ENCODE results near the gene PDCD5.
A peak's percentile ranks its signal among the peaks of the same experiment; 100 is the strongest.
"Not testable (repeated sequence)": the region's sequence is repeated elsewhere in the genome, so short reads cannot be mapped to it uniquely, and the experiment has no call there.

PDCD5 gene

DNA sequence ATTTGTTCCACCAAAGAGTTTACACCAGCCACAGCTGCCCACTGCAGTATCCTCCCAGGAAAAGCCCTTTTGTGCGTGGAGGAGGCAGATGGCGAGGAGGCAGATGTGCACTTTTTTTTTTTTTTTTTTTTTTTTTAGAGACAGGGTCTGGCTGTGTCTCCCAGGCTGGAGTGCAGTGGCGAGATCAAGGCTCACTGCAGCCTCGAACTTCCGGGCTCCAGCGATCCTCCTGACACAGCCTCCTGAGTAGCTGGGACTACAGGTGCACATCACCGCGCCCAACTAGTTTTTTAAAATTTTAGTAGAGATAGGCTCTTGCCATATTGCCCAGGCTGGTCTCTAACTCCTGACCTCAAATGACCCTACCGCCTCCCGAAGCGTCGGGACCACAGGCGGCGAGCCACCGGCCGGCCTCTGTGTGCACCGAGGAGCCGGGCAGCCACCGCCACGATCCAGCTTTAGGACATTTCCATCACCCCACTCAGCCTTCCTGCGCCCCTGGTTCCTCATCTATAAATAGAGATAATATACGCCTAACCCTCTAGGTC is 563 bp upstream of the PDCD5 start:
- DNase-seq: no peak

- peak; percentile 14 for DNase-seq
Measured at GRCh38 chr19:32581705-32582179, 752 bp downstream of the PDCD5 start.

DNA sequence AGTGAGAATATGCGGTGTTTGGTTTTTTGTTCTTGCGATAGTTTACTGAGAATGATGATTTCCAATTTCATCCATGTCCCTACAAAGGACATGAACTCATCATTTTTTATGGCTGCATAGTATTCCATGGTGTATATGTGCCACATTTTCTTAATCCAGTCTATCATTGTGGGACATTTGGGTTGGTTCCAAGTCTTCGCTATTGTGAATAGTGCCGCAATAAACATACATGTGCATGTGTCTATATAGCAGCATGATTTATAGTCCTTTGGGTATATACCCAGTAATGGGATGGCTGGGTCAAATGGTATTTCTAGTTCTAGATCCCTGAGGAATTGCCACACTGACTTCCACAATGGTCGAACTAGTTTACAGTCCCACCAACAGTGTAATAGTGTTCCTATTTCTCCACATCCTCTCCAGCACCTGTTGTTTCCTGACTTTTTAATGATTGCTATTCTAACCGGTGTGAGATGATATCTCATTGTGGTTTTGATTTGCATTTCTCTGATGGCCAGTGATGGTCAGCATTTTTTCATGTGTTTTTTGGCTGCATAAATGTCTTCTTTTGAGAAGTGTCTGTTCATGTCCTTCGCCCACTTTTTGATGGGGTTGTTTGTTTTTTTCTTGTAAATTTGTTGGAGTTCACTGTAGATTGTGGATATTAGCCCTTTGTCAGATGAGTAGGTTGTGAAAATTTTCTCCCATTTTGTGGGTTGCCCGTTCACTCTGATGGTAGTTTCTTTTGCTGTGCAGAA is 6.9 kb downstream of the PDCD5 start:
- not testable (repeated sequence) for DNase-seq

GRCh38 chr19:32594021-32594420 is 13.0 kb downstream of the PDCD5 start:
- no peak for DNase-seq

GRCh38 chr19:32595491-32595890 is 14.5 kb downstream of the PDCD5 start:
- no peak for DNase-seq

- DNase-seq: no peak
Measured at GRCh38 chr19:32598022-32598421, 17.0 kb downstream of the PDCD5 start.

- DNase-seq: no peak
Measured at GRCh38 chr19:32599258-32599657, 18.3 kb downstream of the PDCD5 start.

- DNase-seq: peak; percentile 56
Measured at GRCh38 chr19:32599736-32600157, 18.8 kb downstream of the PDCD5 start.

GRCh38 chr19:32603961-32604360 is 23.0 kb downstream of the PDCD5 start:
- no peak for DNase-seq

DNA sequence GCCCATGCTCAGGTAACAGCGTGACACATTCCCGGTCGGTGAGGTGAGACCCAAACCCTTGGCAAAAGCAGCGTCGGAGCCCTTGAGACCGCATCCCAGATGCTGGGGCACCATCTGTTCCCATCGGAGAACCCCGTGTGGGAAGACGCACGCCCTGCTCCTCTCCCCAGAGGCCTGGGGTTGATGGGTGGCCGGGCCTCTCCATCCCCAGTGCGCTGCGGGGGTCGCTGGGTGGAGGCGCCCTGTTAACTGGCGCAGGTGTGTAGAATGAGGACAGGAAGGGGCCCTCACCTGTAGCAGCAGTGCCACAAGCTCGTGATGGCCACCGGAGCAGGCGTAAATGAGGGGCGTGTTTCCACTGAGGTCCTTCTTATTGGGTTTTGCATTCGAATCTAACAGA is 24.6 kb downstream of the PDCD5 start:
- no peak for DNase-seq

- DNase-seq: no peak
Measured at GRCh38 chr19:32606289-32606688, 25.3 kb downstream of the PDCD5 start.

GRCh38 chr19:32607479-32607878 is 26.5 kb downstream of the PDCD5 start:
- no peak for DNase-seq

GRCh38 chr19:32611161-32611560 is 30.2 kb downstream of the PDCD5 start:
- no peak for DNase-seq

DNA sequence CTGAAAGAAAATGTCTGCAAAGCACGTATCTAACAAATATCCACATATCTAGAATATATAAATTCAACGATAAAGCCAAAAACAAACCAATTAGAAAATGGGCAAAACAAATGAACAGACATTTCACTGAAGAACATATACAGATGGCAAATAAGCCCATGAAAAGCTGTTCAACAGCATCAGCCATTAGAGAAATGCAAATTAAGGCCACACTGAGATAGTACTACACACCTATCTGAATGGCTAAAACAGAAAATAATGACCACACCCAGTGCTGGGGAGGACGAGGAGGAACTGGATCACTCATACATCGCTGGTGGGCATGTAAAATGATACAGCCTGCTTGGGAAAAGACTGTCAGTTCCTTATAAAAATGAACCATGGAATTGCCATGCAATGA is 32.0 kb downstream of the PDCD5 start:
- DNase-seq: no peak

GRCh38 chr19:32614916-32615315 is 33.9 kb downstream of the PDCD5 start:
- no peak for DNase-seq

GRCh38 chr19:32615569-32615968 is 34.6 kb downstream of the PDCD5 start:
- DNase-seq: no peak

- no peak for DNase-seq
Measured at GRCh38 chr19:32619051-32619685, 38.2 kb downstream of the PDCD5 start.

- no peak for DNase-seq
Measured at GRCh38 chr19:32622002-32622401, 41.0 kb downstream of the PDCD5 start.

DNA sequence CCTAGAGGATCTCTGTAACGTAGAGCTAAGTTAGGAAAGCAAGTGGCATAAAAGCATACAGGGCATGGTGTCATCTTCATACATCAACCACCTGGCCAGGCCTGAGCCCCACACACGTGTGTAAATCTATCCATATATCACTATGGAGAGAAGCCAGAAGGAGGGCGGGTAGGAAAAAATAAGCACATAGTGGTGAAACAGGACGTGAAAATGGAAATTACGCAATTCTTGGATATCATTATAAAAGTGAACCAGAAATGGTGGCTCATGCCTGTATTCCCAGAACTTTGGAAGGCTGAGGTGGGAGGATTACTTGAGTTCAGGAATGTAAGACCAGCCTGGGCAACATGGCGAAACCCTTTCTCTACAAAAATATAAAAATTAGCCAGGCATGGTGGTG is 43.4 kb downstream of the PDCD5 start:
- no peak for DNase-seq

DNA sequence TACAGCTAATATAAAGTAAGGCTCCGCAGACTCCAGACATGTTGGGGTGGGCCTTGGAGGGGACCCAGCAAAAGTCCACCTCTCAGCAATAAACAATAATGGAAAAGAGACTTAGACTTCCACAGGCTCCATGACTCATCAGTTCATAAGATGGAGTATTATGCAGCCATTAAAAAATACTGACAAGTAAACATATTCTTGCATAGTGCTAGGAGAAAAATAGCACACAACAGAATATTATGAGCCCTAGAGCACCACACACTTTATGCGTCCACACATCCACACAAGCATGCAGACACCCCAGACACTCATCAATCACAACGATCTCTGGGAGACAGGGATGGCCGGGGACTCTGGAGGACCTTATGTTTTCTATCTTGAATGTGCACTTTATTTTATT is 46.0 kb downstream of the PDCD5 start:
- no peak for DNase-seq

- DNase-seq: no peak
Measured at GRCh38 chr19:32627714-32628270, 46.8 kb downstream of the PDCD5 start.

DNA sequence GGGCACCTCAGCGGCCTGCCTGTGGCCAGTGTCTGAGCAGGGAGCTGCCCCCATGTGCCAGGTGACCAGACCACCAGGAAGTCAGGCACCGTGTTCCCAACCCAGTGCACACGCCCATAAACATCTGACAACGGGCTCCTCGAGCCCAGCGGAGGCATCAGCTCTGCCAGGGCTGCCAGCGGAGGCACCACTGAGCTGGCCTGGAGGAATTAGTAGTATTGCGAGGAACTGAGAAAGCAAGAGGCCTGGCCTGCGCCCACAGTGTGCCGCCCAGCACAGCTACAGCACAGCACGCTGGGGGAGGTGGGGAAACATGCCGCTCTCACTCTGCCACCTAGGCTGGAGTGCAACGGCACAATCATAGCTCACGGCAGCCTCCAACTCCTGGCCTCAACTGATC is 49.3 kb downstream of the PDCD5 start:
- DNase-seq: no peak

DNA sequence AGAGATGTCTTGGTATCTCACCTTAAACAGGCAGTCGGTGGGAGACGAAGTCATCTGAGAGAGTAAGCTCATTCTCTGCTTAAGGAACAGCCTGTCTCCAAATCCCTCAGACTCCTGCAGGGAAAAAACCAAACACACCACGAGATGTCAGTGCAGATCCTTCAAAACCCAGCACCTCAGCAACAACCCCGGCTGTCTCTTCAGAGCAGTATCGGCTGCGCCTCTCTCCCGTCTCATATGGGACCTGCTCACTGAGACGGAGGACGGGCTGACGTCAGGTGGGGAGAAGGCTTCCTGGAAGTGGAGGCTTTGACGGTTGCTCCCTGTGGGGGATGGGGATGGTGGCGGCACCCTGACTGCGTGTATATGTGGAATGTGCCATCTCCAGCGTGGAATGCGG is 50.4 kb downstream of the PDCD5 start:
- no peak for DNase-seq

Measured in stimulated activated CD4-positive, alpha-beta T cell treated with anti-CD3 and anti-CD28 coated beads, Interleukin-4, amount 100 ng/mL, for 24 hours (primary cell).